Body of pancreas (tissue), 4 donors: ENCODE results near the gene SLC40A1.

Experiments used
- CTCF ChIP-seq, 7 experiments: fragments of 450-650 bp in 4 of 7; fragments of 200-600 bp in 3 of 7; sonication (generic) in 3 of 7; IDR thresholded peaks; one replicate each; pipeline ENCODE4 v1.5.1; 2016 to 2019; ENCODE audit warnings: antibody characterized with exemption in 7 of 7
- POLR2A ChIP-seq, 3 donors: fragments of 450-650 bp; IDR thresholded peaks; one replicate each; pipeline ENCODE4 v1.6.1; 2016; ENCODE audit warnings: antibody characterized with exemption in 3 of 3, mild to moderate bottlenecking in 2 of 3

- no peak for TF ChIP-seq CTCF (IDR thresholded peaks at IDR 0.05)
- TF ChIP-seq POLR2A (IDR thresholded peaks at IDR 0.05) = no peak
These were observed 19.1 kb downstream of the SLC40A1 start for GRCh38 chr2:189561371-189562038.
